Activated CD4-positive, alpha-beta T cell treated with anti-CD3 and anti-CD28 coated beads for 4 hours (primary cell): ENCODE results near the gene MYL9.
A peak's percentile ranks its signal among the peaks of the same experiment; 100 is the strongest.

Experiments
- DNase-seq, 2 donors: peaks; one replicate each; pipeline ENCODE4 v3.0.0-alpha.2; 2020

MYL9 gene

DNA sequence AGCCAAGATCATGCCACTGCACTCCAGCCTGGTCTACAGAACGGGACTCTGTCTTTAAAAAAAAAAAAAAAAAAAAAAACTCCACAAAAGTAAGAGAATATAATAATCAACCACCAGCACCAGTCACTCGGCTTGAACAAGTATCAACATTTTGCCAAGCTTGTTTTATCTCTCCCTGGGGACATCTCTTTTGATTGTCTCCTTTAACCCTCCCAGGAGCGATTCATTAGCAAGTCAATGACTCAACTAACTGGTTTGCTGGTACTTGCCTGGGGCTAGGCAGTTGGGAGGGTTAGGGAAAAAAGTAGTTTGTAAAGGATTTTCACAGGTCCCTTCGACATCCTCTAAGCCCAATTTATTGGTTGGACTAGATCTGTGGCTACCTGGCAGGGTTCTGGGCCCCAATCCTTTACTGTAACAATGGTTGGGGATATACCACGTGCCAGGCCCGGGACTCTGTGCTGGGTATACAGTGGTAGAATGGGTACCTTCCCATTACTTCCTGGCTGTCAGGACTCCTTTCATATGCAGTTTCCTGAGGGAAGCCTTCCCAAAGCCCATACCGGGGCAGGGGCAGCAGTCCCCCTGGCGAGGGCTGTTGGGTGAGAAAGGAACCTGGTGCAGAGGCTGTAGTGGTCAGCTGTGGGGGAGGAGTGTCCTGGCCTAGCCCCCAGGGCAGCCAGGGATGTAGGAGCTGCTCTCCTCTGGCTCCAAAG, 44.2 kb downstream of the MYL9 start:
- DNase-seq = no peak

DNA sequence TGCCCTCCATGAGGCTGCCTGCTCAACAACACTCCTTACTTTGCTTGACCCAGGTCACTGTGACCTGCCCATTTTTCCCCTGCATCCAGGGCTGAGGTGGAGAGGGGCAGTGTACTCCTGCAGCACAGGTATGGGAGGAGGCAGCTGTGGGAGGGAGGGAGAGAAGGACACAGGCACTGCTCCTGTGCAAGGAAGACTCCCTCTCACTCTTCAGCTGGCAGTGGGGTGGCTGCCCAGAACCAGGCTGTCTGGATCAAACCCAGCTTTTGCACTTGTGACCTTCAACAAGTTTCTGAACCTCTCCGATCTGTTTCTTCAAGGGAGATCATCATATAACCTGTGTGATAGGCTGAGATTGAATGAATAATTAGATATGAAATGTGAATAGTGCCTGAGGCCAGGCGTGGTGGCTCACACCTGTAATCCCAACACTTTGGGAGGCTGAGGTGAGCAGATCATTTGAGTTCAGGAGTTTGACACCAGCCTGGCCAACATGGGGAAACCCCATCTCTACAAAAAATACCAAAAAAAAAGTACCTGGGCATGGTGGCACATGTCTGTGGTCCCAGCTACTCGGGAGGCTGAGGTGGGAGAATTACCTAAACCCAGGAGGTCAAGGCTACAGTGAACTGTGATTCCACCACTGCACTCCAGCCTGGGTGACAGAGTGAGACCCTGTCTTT, 46.2 kb downstream of the MYL9 start:
- DNase-seq = no peak

GRCh38 chr20:36591281-36591680, 50.0 kb downstream of the MYL9 start:
- no peak for DNase-seq

GRCh38 chr20:36591854-36592641, 50.7 kb downstream of the MYL9 start:
- DNase-seq = peak; percentile 64 to 69

DNA sequence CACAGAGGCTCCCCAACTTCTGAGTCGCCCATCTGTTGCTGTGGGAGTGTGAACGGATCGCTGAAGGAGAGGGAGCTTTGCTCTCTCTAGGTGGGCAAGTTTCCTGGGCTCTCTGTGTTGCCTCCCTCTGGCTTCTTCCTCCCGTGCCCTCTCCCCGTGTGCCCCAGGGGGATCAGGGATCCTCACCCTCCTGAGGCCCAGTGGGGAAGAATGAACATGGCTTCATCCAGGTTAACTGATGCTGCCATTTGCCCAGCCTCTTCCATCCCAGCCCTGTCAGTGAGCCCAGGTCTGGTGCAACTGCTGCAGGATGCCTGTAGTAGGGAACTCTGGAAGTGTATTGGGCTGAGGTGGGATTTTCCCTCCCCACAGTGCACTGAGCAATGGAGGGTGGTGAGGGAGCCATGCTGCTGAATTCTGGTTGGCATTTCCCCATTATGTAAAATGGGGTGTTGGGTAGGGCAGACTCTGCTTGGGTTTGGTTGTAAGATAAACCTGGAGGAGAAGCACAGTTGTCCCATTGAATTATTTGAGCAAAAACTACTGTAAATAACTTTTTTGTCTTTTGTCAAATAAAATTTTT, 52.1 kb downstream of the MYL9 start:
- DNase-seq = no peak

- no peak for DNase-seq
These were observed 58.6 kb downstream of the MYL9 start for GRCh38 chr20:36599912-36600345.
